ENCODE data around the gene ARNT2. TPM values are rescaled to one million over a fixed set of nuclear protein-coding genes. Genes with fewer than 3 reads are reported as not detected.

The ARNT2 gene
- total RNA-seq, 1 experiment from 2014 or later, result 7.0 TPM

DNA sequence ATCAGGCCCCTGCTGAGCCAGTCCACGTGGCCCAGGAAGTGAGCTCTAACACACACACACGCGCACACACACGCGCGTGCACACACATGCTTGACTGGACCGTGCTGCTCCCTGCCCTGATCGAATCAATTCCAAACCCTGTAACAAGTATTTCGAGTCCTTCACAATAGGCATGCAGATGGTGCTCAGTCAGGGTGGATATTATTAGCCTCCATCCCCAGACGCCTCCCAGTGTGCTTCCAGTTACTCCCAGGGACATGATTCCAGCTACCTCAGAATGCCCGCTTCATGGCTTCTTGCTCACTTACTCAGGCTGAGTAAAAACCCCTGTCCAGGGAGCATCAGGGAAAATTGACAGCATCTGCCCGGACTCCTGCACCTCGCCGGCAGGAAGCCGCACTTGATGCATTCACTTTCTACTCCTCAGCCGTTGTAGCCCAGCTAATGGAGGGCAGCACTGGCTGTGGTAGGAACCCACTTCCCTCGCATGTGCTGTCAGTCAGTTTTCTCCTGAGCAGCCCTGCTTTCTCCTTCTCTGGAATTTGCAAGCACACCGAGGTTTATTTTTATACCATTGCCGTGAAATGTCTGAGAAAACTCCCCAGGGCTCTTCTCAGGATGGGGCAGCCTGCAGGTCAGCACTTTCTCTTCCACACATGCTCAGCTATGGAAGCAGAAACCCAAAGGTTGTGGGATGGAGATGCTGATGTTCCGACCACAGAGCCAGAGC is 164.9 kb downstream of the ARNT2 start (continued):
- TF ChIP-seq, protein P1, sequence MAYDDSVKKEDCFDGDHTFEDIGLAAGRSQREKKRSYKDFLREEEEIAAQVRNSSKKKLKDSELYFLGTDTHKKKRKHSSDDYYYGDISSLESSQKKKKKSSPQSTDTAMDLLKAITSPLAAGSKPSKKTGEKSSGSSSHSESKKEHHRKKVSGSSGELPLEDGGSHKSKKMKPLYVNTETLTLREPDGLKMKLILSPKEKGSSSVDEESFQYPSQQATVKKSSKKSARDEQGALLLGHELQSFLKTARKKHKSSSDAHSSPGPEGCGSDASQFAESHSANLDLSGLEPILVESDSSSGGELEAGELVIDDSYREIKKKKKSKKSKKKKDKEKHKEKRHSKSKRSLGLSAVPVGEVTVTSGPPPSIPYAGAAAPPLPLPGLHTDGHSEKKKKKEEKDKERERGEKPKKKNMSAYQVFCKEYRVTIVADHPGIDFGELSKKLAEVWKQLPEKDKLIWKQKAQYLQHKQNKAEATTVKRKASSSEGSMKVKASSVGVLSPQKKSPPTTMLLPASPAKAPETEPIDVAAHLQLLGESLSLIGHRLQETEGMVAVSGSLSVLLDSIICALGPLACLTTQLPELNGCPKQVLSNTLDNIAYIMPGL (CRISPR knock-in tag; IDR thresholded peaks at IDR 0.05), result no peak

DNA sequence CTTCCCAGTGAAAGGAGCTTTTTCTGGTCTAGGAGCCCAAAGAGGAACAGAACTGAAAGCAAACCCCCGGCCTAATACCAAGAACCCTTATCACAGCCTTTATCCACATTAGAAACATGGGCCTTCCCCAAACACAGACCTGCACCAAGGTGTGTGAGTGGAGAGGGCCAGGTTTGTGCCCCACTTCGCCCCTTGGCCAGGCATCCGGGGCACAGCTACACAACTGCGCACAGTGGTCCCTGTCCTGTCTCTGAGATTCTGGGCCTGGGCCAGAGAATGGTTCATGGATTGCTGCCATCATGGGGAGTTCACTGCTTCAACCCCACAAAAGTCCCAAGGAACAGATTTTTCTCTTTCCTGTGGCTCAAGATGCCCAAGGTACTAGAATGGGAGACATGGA is 165.5 kb downstream of the ARNT2 start:
- Mint-ChIP-seq H3K4me3 (no peak overlapping the region), H3K9me3 (no peaks in the 10 kb centered on the region), H3K27me3 (ENCODE audit: low read depth) (no peaks in the 10 kb centered on the region; the same call in 1 of the 2 replicates), H3K36me3 (no peaks in the 10 kb centered on the region), H3K27ac (no peak overlapping the region), H3K4me1 (peaks cover 29% of the 10 kb centered on the region)
- POLR2A ChIA-PET, result no interaction called here
- CTCF ChIA-PET, result interaction anchor here (1.0 to 4.1 kb wide), 2 partner anchors 113 to 209 kb away, joined by 4 to 143 read pairs; partner anchors contain the start of gene CEMIP
- ATAC-seq (no peak), DNase-seq (ENCODE audit: low spot score) (no peak)
- TF ChIP-seq NFATC4 (CRISPR knock-in tag; IDR thresholded peaks at IDR 0.05) (no peak), NR1H2 (CRISPR knock-in tag; IDR thresholded peaks at IDR 0.05) (no peak), JUN (CRISPR knock-in tag; IDR thresholded peaks at IDR 0.05) (no peak), SP1 (CRISPR knock-in tag; conservative IDR thresholded peaks at IDR 0.05) (no peak), MYBL2 (CRISPR knock-in tag; IDR thresholded peaks at IDR 0.05) (no peak), TCF7 (CRISPR knock-in tag; IDR thresholded peaks at IDR 0.05; ENCODE audit: low read depth) (no peak), TEAD1 (CRISPR knock-in tag; IDR thresholded peaks at IDR 0.05) (no peak), GABPB1 (CRISPR knock-in tag; IDR thresholded peaks at IDR 0.05) (no peak), ELF4 (CRISPR knock-in tag; IDR thresholded peaks at IDR 0.05; ENCODE audit: low read depth) (no peak), NR2C2 (CRISPR knock-in tag; IDR thresholded peaks at IDR 0.05) (no peak), ZNF423 (CRISPR knock-in tag; IDR thresholded peaks at IDR 0.05) (no peak), FOXJ3 (CRISPR knock-in tag; IDR thresholded peaks at IDR 0.05; ENCODE audit: borderline replicate concordance) (no peak), MXD4 (CRISPR knock-in tag; IDR thresholded peaks at IDR 0.05; ENCODE audit: borderline replicate concordance) (no peak), ZNF671 (CRISPR knock-in tag; IDR thresholded peaks at IDR 0.05) (no peak), TP53 (CRISPR knock-in tag; IDR thresholded peaks at IDR 0.05) (no peak), ZNF263 (CRISPR knock-in tag; IDR thresholded peaks at IDR 0.05; ENCODE audit: low read depth) (no peak)
- TF ChIP-seq, protein P2, sequence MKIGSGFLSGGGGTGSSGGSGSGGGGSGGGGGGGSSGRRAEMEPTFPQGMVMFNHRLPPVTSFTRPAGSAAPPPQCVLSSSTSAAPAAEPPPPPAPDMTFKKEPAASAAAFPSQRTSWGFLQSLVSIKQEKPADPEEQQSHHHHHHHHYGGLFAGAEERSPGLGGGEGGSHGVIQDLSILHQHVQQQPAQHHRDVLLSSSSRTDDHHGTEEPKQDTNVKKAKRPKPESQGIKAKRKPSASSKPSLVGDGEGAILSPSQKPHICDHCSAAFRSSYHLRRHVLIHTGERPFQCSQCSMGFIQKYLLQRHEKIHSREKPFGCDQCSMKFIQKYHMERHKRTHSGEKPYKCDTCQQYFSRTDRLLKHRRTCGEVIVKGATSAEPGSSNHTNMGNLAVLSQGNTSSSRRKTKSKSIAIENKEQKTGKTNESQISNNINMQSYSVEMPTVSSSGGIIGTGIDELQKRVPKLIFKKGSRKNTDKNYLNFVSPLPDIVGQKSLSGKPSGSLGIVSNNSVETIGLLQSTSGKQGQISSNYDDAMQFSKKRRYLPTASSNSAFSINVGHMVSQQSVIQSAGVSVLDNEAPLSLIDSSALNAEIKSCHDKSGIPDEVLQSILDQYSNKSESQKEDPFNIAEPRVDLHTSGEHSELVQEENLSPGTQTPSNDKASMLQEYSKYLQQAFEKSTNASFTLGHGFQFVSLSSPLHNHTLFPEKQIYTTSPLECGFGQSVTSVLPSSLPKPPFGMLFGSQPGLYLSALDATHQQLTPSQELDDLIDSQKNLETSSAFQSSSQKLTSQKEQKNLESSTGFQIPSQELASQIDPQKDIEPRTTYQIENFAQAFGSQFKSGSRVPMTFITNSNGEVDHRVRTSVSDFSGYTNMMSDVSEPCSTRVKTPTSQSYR (CRISPR knock-in tag; IDR thresholded peaks at IDR 0.05), result no peak
- TF ChIP-seq, protein P3, sequence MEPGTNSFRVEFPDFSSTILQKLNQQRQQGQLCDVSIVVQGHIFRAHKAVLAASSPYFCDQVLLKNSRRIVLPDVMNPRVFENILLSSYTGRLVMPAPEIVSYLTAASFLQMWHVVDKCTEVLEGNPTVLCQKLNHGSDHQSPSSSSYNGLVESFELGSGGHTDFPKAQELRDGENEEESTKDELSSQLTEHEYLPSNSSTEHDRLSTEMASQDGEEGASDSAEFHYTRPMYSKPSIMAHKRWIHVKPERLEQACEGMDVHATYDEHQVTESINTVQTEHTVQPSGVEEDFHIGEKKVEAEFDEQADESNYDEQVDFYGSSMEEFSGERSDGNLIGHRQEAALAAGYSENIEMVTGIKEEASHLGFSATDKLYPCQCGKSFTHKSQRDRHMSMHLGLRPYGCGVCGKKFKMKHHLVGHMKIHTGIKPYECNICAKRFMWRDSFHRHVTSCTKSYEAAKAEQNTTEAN (CRISPR knock-in tag; IDR thresholded peaks at IDR 0.05), result no peak
- TF ChIP-seq, protein P4, sequence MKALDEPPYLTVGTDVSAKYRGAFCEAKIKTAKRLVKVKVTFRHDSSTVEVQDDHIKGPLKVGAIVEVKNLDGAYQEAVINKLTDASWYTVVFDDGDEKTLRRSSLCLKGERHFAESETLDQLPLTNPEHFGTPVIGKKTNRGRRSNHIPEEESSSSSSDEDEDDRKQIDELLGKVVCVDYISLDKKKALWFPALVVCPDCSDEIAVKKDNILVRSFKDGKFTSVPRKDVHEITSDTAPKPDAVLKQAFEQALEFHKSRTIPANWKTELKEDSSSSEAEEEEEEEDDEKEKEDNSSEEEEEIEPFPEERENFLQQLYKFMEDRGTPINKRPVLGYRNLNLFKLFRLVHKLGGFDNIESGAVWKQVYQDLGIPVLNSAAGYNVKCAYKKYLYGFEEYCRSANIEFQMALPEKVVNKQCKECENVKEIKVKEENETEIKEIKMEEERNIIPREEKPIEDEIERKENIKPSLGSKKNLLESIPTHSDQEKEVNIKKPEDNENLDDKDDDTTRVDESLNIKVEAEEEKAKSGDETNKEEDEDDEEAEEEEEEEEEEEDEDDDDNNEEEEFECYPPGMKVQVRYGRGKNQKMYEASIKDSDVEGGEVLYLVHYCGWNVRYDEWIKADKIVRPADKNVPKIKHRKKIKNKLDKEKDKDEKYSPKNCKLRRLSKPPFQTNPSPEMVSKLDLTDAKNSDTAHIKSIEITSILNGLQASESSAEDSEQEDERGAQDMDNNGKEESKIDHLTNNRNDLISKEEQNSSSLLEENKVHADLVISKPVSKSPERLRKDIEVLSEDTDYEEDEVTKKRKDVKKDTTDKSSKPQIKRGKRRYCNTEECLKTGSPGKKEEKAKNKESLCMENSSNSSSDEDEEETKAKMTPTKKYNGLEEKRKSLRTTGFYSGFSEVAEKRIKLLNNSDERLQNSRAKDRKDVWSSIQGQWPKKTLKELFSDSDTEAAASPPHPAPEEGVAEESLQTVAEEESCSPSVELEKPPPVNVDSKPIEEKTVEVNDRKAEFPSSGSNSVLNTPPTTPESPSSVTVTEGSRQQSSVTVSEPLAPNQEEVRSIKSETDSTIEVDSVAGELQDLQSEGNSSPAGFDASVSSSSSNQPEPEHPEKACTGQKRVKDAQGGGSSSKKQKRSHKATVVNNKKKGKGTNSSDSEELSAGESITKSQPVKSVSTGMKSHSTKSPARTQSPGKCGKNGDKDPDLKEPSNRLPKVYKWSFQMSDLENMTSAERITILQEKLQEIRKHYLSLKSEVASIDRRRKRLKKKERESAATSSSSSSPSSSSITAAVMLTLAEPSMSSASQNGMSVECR (CRISPR knock-in tag; IDR thresholded peaks at IDR 0.05; ENCODE audit: borderline replicate concordance), result no peak
- TF ChIP-seq, protein P5, sequence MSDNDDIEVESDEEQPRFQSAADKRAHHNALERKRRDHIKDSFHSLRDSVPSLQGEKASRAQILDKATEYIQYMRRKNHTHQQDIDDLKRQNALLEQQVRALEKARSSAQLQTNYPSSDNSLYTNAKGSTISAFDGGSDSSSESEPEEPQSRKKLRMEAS (CRISPR knock-in tag; IDR thresholded peaks at IDR 0.05), result no peak
